ENCODE results near the gene GBA3. TPM values are rescaled to one million over a fixed set of nuclear protein-coding genes. Genes with fewer than 3 reads are reported as not detected.

The GBA3 gene
- total RNA-seq = 1 to 10 TPM in 2 of 3 donors, under 1 TPM in 1; 0.16 to 2.9 (median 1.6) TPM

- H3K4me1 ChIP-seq = no peaks in the 10 kb centered on the region
- intact Hi-C loops (cut with DNase I; ENCODE audit: low total_unique reads) = no loop called here
- no peaks in the 10 kb centered on the region for H3K36me3 ChIP-seq
- H3K27me3 ChIP-seq = no peaks in the 10 kb centered on the region
- no peak for DNase-seq (ENCODE audit: low spot score in 2 of 2)
- H3K9me3 ChIP-seq = no peaks in the 10 kb centered on the region
- no peak within 1 kb of the TSS for H3K4me3 ChIP-seq
- H3K27ac ChIP-seq = no peak within 1 kb of the TSS
- TF ChIP-seq POLR2A (IDR thresholded peaks at IDR 0.05) = no peak
- TF ChIP-seq, protein P1, sequence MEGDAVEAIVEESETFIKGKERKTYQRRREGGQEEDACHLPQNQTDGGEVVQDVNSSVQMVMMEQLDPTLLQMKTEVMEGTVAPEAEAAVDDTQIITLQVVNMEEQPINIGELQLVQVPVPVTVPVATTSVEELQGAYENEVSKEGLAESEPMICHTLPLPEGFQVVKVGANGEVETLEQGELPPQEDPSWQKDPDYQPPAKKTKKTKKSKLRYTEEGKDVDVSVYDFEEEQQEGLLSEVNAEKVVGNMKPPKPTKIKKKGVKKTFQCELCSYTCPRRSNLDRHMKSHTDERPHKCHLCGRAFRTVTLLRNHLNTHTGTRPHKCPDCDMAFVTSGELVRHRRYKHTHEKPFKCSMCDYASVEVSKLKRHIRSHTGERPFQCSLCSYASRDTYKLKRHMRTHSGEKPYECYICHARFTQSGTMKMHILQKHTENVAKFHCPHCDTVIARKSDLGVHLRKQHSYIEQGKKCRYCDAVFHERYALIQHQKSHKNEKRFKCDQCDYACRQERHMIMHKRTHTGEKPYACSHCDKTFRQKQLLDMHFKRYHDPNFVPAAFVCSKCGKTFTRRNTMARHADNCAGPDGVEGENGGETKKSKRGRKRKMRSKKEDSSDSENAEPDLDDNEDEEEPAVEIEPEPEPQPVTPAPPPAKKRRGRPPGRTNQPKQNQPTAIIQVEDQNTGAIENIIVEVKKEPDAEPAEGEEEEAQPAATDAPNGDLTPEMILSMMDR (IDR thresholded peaks at IDR 0.05) = no peak
- no peak for TF ChIP-seq POLR2AphosphoS5 (IDR thresholded peaks at IDR 0.05)
These were observed at the start of gene GBA3 for GRCh38 chr4:22692736-22693135. Gene GBA3 (plus strand): TSS chr4:22692937.

DNA sequence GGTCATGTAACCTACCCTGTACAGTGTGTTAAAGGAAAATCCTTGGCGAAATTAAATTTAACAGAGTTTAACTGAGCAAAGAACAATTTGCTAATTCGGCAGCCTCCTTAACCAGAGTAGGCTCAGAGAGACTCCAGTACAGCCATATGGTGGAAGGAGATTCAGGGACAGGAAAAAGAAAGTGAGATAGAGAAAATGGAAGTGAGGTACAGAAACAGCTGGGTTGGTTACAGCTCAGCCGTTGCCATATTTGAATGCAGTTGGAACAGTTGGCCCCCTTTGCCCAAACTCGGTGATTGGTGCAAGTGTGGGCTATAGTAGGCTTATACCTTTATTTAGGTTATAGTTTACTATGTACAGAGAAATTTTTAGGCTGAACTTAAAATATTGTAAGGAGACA is 48.8 kb upstream of the GBA3 start:
- Histone ChIP-seq H3K36me3 (no peaks in the 10 kb centered on the region), H3K27me3 (no peaks in the 10 kb centered on the region), H3K4me1 (no peaks in the 10 kb centered on the region), H3K4me3 (no peak overlapping the region), H3K27ac (no peak overlapping the region), H3K9me3 (peaks cover 0 to 7% of the 10 kb centered on the region in 2 donors)
- no peak for DNase-seq (ENCODE audit: low spot score in 2 of 2)
- no peak for TF ChIP-seq POLR2AphosphoS5 (IDR thresholded peaks at IDR 0.05)
- intact Hi-C loops (cut with DNase I; ENCODE audit: low total_unique reads) = no loop called here

GRCh38 chr4:22645481-22646182 is 47.1 kb upstream of the GBA3 start:
- H3K36me3 ChIP-seq = no peaks in the 10 kb centered on the region
- intact Hi-C loops (cut with DNase I; ENCODE audit: low total_unique reads) = no loop called here
- H3K4me3 ChIP-seq = no peak overlapping the region
- H3K27ac ChIP-seq = no peak overlapping the region
- TF ChIP-seq POLR2A (IDR thresholded peaks at IDR 0.05) (no peak), POLR2AphosphoS5 (IDR thresholded peaks at IDR 0.05) (no peak)
- TF ChIP-seq, protein P1 (IDR thresholded peaks at IDR 0.05) = no peak
- no peaks in the 10 kb centered on the region for H3K27me3 ChIP-seq
- no peaks in the 10 kb centered on the region for H3K4me1 ChIP-seq
- H3K9me3 ChIP-seq = peaks cover 0 to 2% of the 10 kb centered on the region in 2 donors
- DNase-seq (ENCODE audit: low spot score in 2 of 2) = no peak

DNA sequence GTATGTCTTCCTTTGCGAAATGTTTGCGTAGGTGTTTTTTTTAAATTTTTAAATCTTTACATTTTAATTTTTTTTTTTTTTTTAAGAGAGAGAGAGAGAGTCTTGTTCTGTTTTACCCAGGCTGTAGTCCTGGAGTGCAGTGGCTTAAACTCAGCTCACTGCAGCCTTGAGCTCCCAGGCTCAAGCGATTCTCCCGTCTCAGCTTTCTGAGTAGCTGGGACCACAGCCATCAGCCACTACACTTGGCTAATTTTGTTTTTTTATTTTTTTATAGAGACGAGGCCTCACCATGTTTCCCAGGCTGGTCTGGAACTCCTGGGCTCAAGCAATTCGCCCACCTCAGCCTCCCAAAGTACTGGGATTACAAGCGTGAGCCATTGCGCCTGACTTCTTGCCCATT is 43.7 kb upstream of the GBA3 start:
- H3K27me3 ChIP-seq = no peaks in the 10 kb centered on the region
- H3K36me3 ChIP-seq = no peaks in the 10 kb centered on the region
- H3K4me3 ChIP-seq = no peak overlapping the region
- no peaks in the 10 kb centered on the region for H3K4me1 ChIP-seq
- TF ChIP-seq POLR2A (IDR thresholded peaks at IDR 0.05) = no peak
- no peak for DNase-seq (ENCODE audit: low spot score in 2 of 2)
- no peaks in the 10 kb centered on the region for H3K9me3 ChIP-seq
- intact Hi-C loops (cut with DNase I; ENCODE audit: low total_unique reads) = no loop called here
- no peak overlapping the region for H3K27ac ChIP-seq

DNA sequence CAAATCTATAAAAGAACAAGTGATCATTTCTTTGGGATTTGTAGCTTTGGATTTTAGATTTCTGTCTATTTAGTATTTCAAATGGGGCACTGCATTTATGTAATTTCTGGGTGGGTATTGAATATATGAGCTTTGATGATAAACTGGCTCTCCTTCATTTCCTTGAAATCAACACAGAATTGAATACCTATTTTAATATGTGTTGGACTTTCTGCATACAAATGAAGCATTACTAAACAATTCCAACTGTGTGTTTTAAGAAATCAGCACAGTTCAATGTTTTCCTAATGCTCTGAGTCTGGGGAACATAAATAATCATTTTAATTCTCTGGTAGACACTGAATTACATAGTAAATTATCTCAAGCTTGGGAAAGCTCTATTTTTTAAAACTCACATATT is 42.0 kb upstream of the GBA3 start:
- DNase-seq (ENCODE audit: low spot score in 2 of 2) = no peak
- intact Hi-C loops (cut with DNase I; ENCODE audit: low total_unique reads) = no loop called here
- no peaks in the 10 kb centered on the region for H3K27me3 ChIP-seq

DNA sequence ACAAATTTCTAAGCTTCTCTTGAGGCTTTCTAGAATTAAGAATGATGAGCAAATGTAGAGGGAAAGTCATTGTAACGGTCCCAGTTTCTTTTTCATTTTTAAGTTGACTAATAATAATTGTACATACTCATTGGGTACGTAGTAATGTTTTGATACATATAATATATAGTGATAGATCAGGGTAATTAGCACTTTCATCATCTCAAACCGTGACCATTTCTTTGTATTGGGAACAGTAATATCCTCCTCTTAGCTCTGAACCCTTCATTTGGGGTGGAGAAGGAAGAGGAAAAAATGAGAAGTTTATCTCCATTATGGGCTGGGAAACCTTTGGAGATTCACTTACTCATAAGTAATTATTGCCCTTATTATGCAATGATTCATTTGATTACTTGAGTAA is 39.0 kb upstream of the GBA3 start:
- no peak overlapping the region for H3K27ac ChIP-seq
- DNase-seq (ENCODE audit: low spot score in 2 of 2) = no peak
- no peaks in the 10 kb centered on the region for H3K27me3 ChIP-seq
- no peak overlapping the region for H3K4me3 ChIP-seq
- no peaks in the 10 kb centered on the region for H3K36me3 ChIP-seq
- H3K9me3 ChIP-seq = no peaks in the 10 kb centered on the region
- intact Hi-C loops (cut with DNase I; ENCODE audit: low total_unique reads) = no loop called here
- no peak for TF ChIP-seq POLR2A (IDR thresholded peaks at IDR 0.05)
- TF ChIP-seq, protein P1 (IDR thresholded peaks at IDR 0.05) = no peak
- no peak for TF ChIP-seq POLR2AphosphoS5 (IDR thresholded peaks at IDR 0.05)
- H3K4me1 ChIP-seq = no peaks in the 10 kb centered on the region

More for the DNA sequence above, 42.0 kb upstream of the GBA3 start:
- Histone ChIP-seq H3K4me3 (no peak overlapping the region), H3K9me3 (no peaks in the 10 kb centered on the region), H3K27ac (no peak overlapping the region), H3K4me1 (no peaks in the 10 kb centered on the region), H3K36me3 (no peaks in the 10 kb centered on the region)
- TF ChIP-seq, protein P1 (IDR thresholded peaks at IDR 0.05) = no peak
- TF ChIP-seq POLR2A (IDR thresholded peaks at IDR 0.05) (no peak), POLR2AphosphoS5 (IDR thresholded peaks at IDR 0.05) (no peak)
